ENCODE results near the gene SMIM33. TPM values are rescaled to one million over a fixed set of nuclear protein-coding genes. Genes with fewer than 3 reads are reported as not detected.
A peak's percentile ranks its signal among the peaks of the same experiment; 100 is the strongest.

Gene SMIM33
- total and polyA plus RNA-seq, 9 of the 15 experiments (the other 6 are each of a cell fraction or from before 2014, with no cell fraction given) = not detected

GRCh38 chr5:139422307-139422893 lies 48.4 kb upstream of the SMIM33 start (continued):
- TF ChIP-seq ZNF592 (IDR thresholded peaks at IDR 0.05) = no peak
- no peak for TF ChIP-seq ZNF316 (IDR thresholded peaks at IDR 0.05)
- TF ChIP-seq ESRRA (IDR thresholded peaks at IDR 0.05; ENCODE audit: borderline replicate concordance, low read depth) = no peak
- TF ChIP-seq NR4A1 (CRISPR knock-in tag; IDR thresholded peaks at IDR 0.05) = no peak
- TF ChIP-seq NR4A1 (tag; IDR thresholded peaks at IDR 0.05) = no peak
- TF ChIP-seq ARID3A (IDR thresholded peaks at IDR 0.05; ENCODE audit: borderline replicate concordance, low read depth, low read length) = no peak
- TF ChIP-seq KLF13 (tag; IDR thresholded peaks at IDR 0.05; ENCODE audit: borderline replicate concordance, low read depth) = no peak
- no peak for TF ChIP-seq UBTF (IDR thresholded peaks at IDR 0.05; ENCODE audit: borderline replicate concordance in 1 of 2, low read depth in 2 of 2, low read length in 2 of 2)
- TF ChIP-seq ELF2 (CRISPR knock-in tag; IDR thresholded peaks at IDR 0.05) = no peak
- no peak for TF ChIP-seq RBBP5 (IDR thresholded peaks at IDR 0.05; ENCODE audit: borderline replicate concordance, insufficient read depth, low read length, poor library complexity, severe bottlenecking)
- no peak for TF ChIP-seq SLC30A9 (CRISPR knock-in tag; IDR thresholded peaks at IDR 0.05)
- no peak for TF ChIP-seq TCF7 (IDR thresholded peaks at IDR 0.05; ENCODE audit: borderline replicate concordance)
- TF ChIP-seq SREBF2 (CRISPR knock-in tag; IDR thresholded peaks at IDR 0.05) = no peak
- TF ChIP-seq C11orf30 (IDR thresholded peaks at IDR 0.05; ENCODE audit: low read depth) = no peak
- TF ChIP-seq TFAP4 (CRISPR knock-in tag; IDR thresholded peaks at IDR 0.05; ENCODE audit: borderline replicate concordance) = peak; percentile 77; the same call in 1 of the 2 replicates
- no peak for TF ChIP-seq SNAPC5 (CRISPR knock-in tag; IDR thresholded peaks at IDR 0.05)

All from K562 (cell line).